H1 (cell line): ENCODE data around the gene POLR2F. TPM values are rescaled to one million over a fixed set of nuclear protein-coding genes. Genes with fewer than 3 reads are reported as not detected.

Source experiments
- CTCF ChIA-PET: fragments of 300-600 bp; sonication (Branson Sonifier 250); formaldehyde crosslinking; loops from one replicate; lab custom pipeline; 2021; ENCODE audit not compliant: partially characterized antibody; lab: Charles Lee
- POLR2A ChIA-PET: fragments of 300-600 bp; sonication (Branson Sonifier 250); formaldehyde crosslinking; loops from one replicate; lab custom pipeline; 2021; ENCODE audit warnings: inconsistent platforms; ENCODE audit not compliant: partially characterized antibody; lab: Charles Lee
- DNase-seq, 2 experiments: peaks; one replicate each; pipeline versions ENCODE4 v3.0.0 to v3.0.0-alpha.2; 2010 to 2022; ENCODE audit warnings: low spot score in 2 of 2, low read depth in 1 of 2, mixed read lengths in 1 of 2
- FAIRE-seq: peaks from 2 replicates; lab custom pipeline; 2011; peaks lifted over from hg19 to GRCh38; lab: Jason Lieb, UNC
- H2AFZ ChIP-seq: 2 replicates; pipeline ENCODE4 v1.8.1; 2012; ENCODE audit warnings: low read length, inconsistent platforms
- H2AK5ac ChIP-seq: 2 replicates; pipeline ENCODE4 v1.6.1; 2013; ENCODE audit warnings: low read depth, low read length
- H2BK120ac ChIP-seq: replicated peaks from 2 replicates; pipeline ENCODE3; 2013; ENCODE audit warnings: low read depth, low read length, inconsistent platforms
- H2BK12ac ChIP-seq: 2 replicates; pipeline ENCODE4 v1.6.1; 2013; ENCODE audit warnings: low read depth, low read length
- H2BK15ac ChIP-seq: 2 replicates; pipeline ENCODE4 v1.6.1; 2013; ENCODE audit warnings: low read length
- H2BK20ac ChIP-seq: 2 replicates; pipeline ENCODE4 v1.6.1; 2013; ENCODE audit warnings: low read length
- H2BK5ac ChIP-seq: 2 replicates; pipeline ENCODE4 v1.6.1; 2013; ENCODE audit warnings: low read depth, low read length
- H3K14ac ChIP-seq: 2 replicates; pipeline ENCODE4 v1.6.1; 2013; ENCODE audit warnings: inconsistent platforms; ENCODE audit not compliant: insufficient read length
- H3K18ac ChIP-seq: 2 replicates; pipeline ENCODE4 v1.6.1; 2013; ENCODE audit warnings: low read length; ENCODE audit errors: extremely low read depth
- H3K23ac ChIP-seq: 2 replicates; pipeline ENCODE4 v1.6.1; 2013; ENCODE audit warnings: inconsistent platforms; ENCODE audit not compliant: insufficient read length
- H3K23me2 ChIP-seq: 2 replicates; pipeline ENCODE4 v1.6.1; 2013; ENCODE audit warnings: low read depth, low read length
- H3K27ac ChIP-seq: 2 replicates; pipeline ENCODE4 v1.6.1; 2011; ENCODE audit warnings: low read depth, low read length, inconsistent platforms
- H3K27me3 ChIP-seq, 4 experiments: replicated peaks in 1 of 4; 1 replicate in 1 of 4; 2 replicates in 3 of 4; pipeline versions ENCODE4 v1.6.1 to v1.8.1; 2011 to 2013; ENCODE audit warnings: low read length in 3 of 4, mild to moderate bottlenecking in 3 of 4, inconsistent platforms in 2 of 4, mixed read lengths in 2 of 4, moderate library complexity in 1 of 4; ENCODE audit not compliant: control insufficient read depth in 3 of 4, insufficient read depth in 3 of 4; ENCODE audit errors: extremely low read depth in 1 of 4
- H3K36me3 ChIP-seq, 4 experiments: 2 replicates each; pipeline versions ENCODE4 v1.6.1 to v1.8.1; 2011 to 2013; ENCODE audit warnings: mild to moderate bottlenecking in 4 of 4, low read length in 3 of 4, moderate library complexity in 2 of 4, control low read depth in 1 of 4, inconsistent platforms in 1 of 4; ENCODE audit not compliant: insufficient read depth in 4 of 4, control insufficient read depth in 2 of 4
- H3K4ac ChIP-seq: replicated peaks from 2 replicates; pipeline ENCODE3; 2013; ENCODE audit warnings: low read length, low read depth, mixed read lengths, inconsistent platforms; ENCODE audit not compliant: insufficient read length
- H3K4me1 ChIP-seq, 4 experiments: replicated peaks in 1 of 4; 1 replicate in 1 of 4; 2 replicates in 3 of 4; pipeline versions ENCODE4 v1.6.1 to v1.8.1; 2011 to 2013; ENCODE audit warnings: low read length in 3 of 4, inconsistent platforms in 2 of 4, mixed read lengths in 1 of 4; ENCODE audit not compliant: insufficient read depth in 4 of 4, control insufficient read depth in 3 of 4
- H3K4me2 ChIP-seq, 2 experiments: 2 replicates each; pipeline versions ENCODE4 v1.6.1 to v1.8.1; 2011 to 2013; ENCODE audit warnings: low read depth in 2 of 2, low read length in 2 of 2, control low read depth in 1 of 2, inconsistent platforms in 1 of 2, mild to moderate bottlenecking in 1 of 2; ENCODE audit not compliant: insufficient read depth in 1 of 2
- H3K4me3 ChIP-seq, 4 experiments: fragments of 200-600, 300-600 bp in 1 of 4; sonication (generic), shearing (Covaris generic), sonication (Bioruptor Twin) in 1 of 4; 2 replicates each; pipeline versions ENCODE4 v1.5.1 to v1.8.1; 2011 to 2016; ENCODE audit warnings: low read length in 4 of 4, low read depth in 3 of 4, control low read depth in 2 of 4, inconsistent platforms in 2 of 4, mild to moderate bottlenecking in 2 of 4, mixed read lengths in 1 of 4, moderate library complexity in 1 of 4; ENCODE audit not compliant: insufficient read depth in 2 of 4; ENCODE audit errors: extremely low read depth in 1 of 4
- H3K56ac ChIP-seq: replicated peaks from 2 replicates; pipeline ENCODE3; 2013; ENCODE audit warnings: low read depth, mild to moderate bottlenecking, mixed read lengths, low read length, inconsistent platforms; ENCODE audit not compliant: insufficient read length
- H3K79me1 ChIP-seq: 2 replicates; pipeline ENCODE4 v1.6.1; 2013; ENCODE audit warnings: low read depth, low read length, control low read depth
- H3K79me2 ChIP-seq, 2 experiments: 2 replicates each; pipeline versions ENCODE4 v1.6.1 to v1.8.1; 2012 to 2013; ENCODE audit warnings: low read length in 2 of 2, mild to moderate bottlenecking in 2 of 2, inconsistent platforms in 1 of 2; ENCODE audit not compliant: insufficient read depth in 2 of 2, control insufficient read depth in 1 of 2
- H3K9ac ChIP-seq, 4 experiments: replicated peaks in 1 of 4; 1 replicate in 1 of 4; 2 replicates in 3 of 4; pipeline versions ENCODE4 v1.6.1 to v1.8.1; 2011 to 2013; ENCODE audit warnings: low read depth in 3 of 4, low read length in 3 of 4, control low read depth in 2 of 4, mild to moderate bottlenecking in 2 of 4, moderate library complexity in 2 of 4, inconsistent platforms in 1 of 4; ENCODE audit errors: extremely low read depth in 1 of 4
- H3K9me3 ChIP-seq, 2 experiments: 2 replicates each; pipeline versions ENCODE4 v1.6.1 to v1.8.1; 2012 to 2013; ENCODE audit warnings: mild to moderate bottlenecking in 2 of 2, moderate library complexity in 2 of 2, control low read depth in 1 of 2, inconsistent platforms in 1 of 2, low read depth in 1 of 2, low read length in 1 of 2, mixed read lengths in 1 of 2; ENCODE audit not compliant: insufficient read depth in 2 of 2
- H4K20me1 ChIP-seq, 2 experiments: replicated peaks in 1 of 2; 2 replicates each; pipeline versions ENCODE3 to v1.8.1; 2011 to 2013; ENCODE audit warnings: inconsistent platforms in 2 of 2, low read length in 2 of 2, mild to moderate bottlenecking in 1 of 2; ENCODE audit not compliant: insufficient read depth in 2 of 2, control insufficient read depth in 1 of 2
- H4K5ac ChIP-seq: 2 replicates; pipeline ENCODE4 v1.6.1; 2013; ENCODE audit warnings: low read length, low read depth, mixed read lengths, inconsistent platforms; ENCODE audit not compliant: insufficient read length
- H4K8ac ChIP-seq: 2 replicates; pipeline ENCODE4 v1.8.0; 2013; ENCODE audit warnings: mild to moderate bottlenecking, moderate library complexity, low read length, inconsistent platforms; ENCODE audit not compliant: insufficient read depth; ENCODE audit errors: extremely low read depth
- H4K91ac ChIP-seq: replicated peaks from 2 replicates; pipeline ENCODE3; 2013; ENCODE audit warnings: low read length, mixed read lengths, inconsistent platforms; ENCODE audit not compliant: insufficient read length
- CHD1 ChIP-seq: IDR thresholded peaks from 2 replicates; pipeline ENCODE4 v1.6.1; 2012; ENCODE audit warnings: low read depth, low read length, improper control_type of control experiment
- FOSL1 ChIP-seq: IDR thresholded peaks from 2 replicates; pipeline ENCODE4 v1.6.1; 2011; ENCODE audit warnings: mild to moderate bottlenecking, low read depth, low read length, moderate library complexity; ENCODE audit not compliant: insufficient read depth
- HDAC2 ChIP-seq, 2 experiments: fragments of 300-600 bp in 1 of 2; sonication (generic) in 1 of 2; IDR thresholded peaks; 2 replicates each; pipeline ENCODE4 v1.6.1; 2011 to 2012; ENCODE audit warnings: low read depth in 2 of 2, low read length in 2 of 2, mild to moderate bottlenecking in 2 of 2, moderate library complexity in 2 of 2, borderline replicate concordance in 1 of 2, inconsistent platforms in 1 of 2
- KDM1A ChIP-seq: fragments of 200-600, 300-600 bp; sonication (generic); IDR thresholded peaks from 2 replicates; pipeline ENCODE4 v1.7.1; 2016; ENCODE audit warnings: mild to moderate bottlenecking, low read length, borderline replicate concordance
- KDM5A ChIP-seq: fragments of 200-600 bp; IDR thresholded peaks from 2 replicates; pipeline ENCODE4 v1.7.1; 2012; ENCODE audit warnings: mild to moderate bottlenecking, low read length, inconsistent platforms, mixed read lengths
- NANOG ChIP-seq: IDR thresholded peaks from 2 replicates; pipeline ENCODE4 v1.6.1; 2011; ENCODE audit warnings: low read length, low read depth, mild to moderate bottlenecking, inconsistent platforms; ENCODE audit not compliant: insufficient read depth, poor library complexity, severe bottlenecking
- POLR2A ChIP-seq, 2 experiments: IDR thresholded peaks; 1 replicate in 1 of 2; 2 replicates in 1 of 2; pipeline ENCODE4 v1.6.1; 2011; ENCODE audit warnings: low read depth in 2 of 2, low read length in 2 of 2, mild to moderate bottlenecking in 2 of 2; ENCODE audit errors: control extremely low read depth in 1 of 2
- POU5F1 ChIP-seq: IDR thresholded peaks from 2 replicates; pipeline ENCODE4 v1.6.1; 2011; ENCODE audit warnings: low read depth, mild to moderate bottlenecking, low read length, moderate library complexity
- RXRA ChIP-seq: IDR thresholded peaks from 2 replicates; pipeline ENCODE4 v1.6.1; 2011; ENCODE audit warnings: low read depth, mild to moderate bottlenecking, low read length, moderate library complexity; ENCODE audit not compliant: insufficient read depth
- SAP30 ChIP-seq: fragments of 300-600 bp; sonication (generic); IDR thresholded peaks from 2 replicates; pipeline ENCODE4 v1.7.1; 2012; ENCODE audit warnings: low read length, moderate library complexity, mild to moderate bottlenecking, inconsistent platforms; ENCODE audit not compliant: insufficient read depth, insufficient replicate concordance
- SUZ12 ChIP-seq: fragments of 200-600 bp; sonication (generic); IDR thresholded peaks from 2 replicates; pipeline ENCODE4 v1.6.1; 2012; ENCODE audit warnings: mild to moderate bottlenecking, inconsistent platforms, low read length, moderate library complexity, mixed read lengths
- TAF7 ChIP-seq: optimal IDR thresholded peaks from 2 replicates; pipeline ENCODE3; 2011; ENCODE audit warnings: low read depth, mild to moderate bottlenecking, inconsistent platforms, low read length, moderate library complexity, borderline replicate concordance
- WGBS, 2 experiments: shearing (Covaris generic) in 1 of 2; methylation state at CpG; one replicate each; pipeline versions ENCODE4 v1.1.6 to v1.1.7; 2013 to 2015; ENCODE audit warnings: low lambda C conversion rate in 2 of 2, mixed read lengths in 2 of 2, inconsistent platforms in 1 of 2, low coverage in 1 of 2, missing lambda C conversion rate in 1 of 2; ENCODE audit not compliant: insufficient replicate concordance in 2 of 2, insufficient coverage in 1 of 2, insufficient read length in 1 of 2; ENCODE audit errors: extremely low coverage in 1 of 2, missing lambda C conversion rate in 1 of 2; 5-methylcytosine and 5-hydroxymethylcytosine counted together
- polyA plus RNA-seq, 7 experiments: library from polyadenylated mRNA; depleted of rRNA in 3 of 7; stranded (reverse) in 5 of 7; unstranded in 2 of 7; fragments of >200 nt in 5 of 7; fragments of 200-250 nt in 2 of 7; gene quantifications; 1 replicate in 5 of 7; 2 replicates in 1 of 7; 4 replicates in 1 of 7; pipeline versions ENCODE4 v1.2.1 to v1.2.3, GENCODE V29; 2011 to 2013; ENCODE audit warnings: missing spikeins in 2 of 7, mixed read lengths in 2 of 7
- total RNA-seq: library from RNA; stranded (reverse); fragmentation: NEBNext Ultra II Directional; extraction: Animal tissue kit (Norgen Biotek cat#: 25700); gene quantifications from 2 replicates; pipeline ENCODE4 v1.2.1, GENCODE V29; 2021

POLR2F gene
- total and polyA plus RNA-seq, 2 of the 8 experiments (the other 6 are each of a cell fraction or from before 2014, with no cell fraction given), result 150 to 176 TPM

GRCh38 chr22:38012604-38013072 is 59.1 kb downstream of the POLR2F start:
- H3K4me2 ChIP-seq, result no peak overlapping the region
- no peak overlapping the region for H4K8ac ChIP-seq
- CTCF ChIA-PET, result interaction anchor here (0.9 to 1.6 kb wide), 4 partner anchors 15 to 65 kb away, joined by 3 read pairs; no protein-coding TSS in a partner anchor
- no peak overlapping the region for H3K23ac ChIP-seq
- no peak overlapping the region for H3K4ac ChIP-seq
- H3K36me3 ChIP-seq, result no peaks in the 10 kb centered on the region
- no peak overlapping the region for H3K9ac ChIP-seq
- no peak overlapping the region for H2AFZ ChIP-seq
- DNase-seq (no peak), FAIRE-seq (no peak)
- H3K56ac ChIP-seq, result no peak overlapping the region
- H4K91ac ChIP-seq, result no peak overlapping the region
- H2BK20ac ChIP-seq, result no peak overlapping the region
- no peak overlapping the region for H2BK12ac ChIP-seq
- no peaks in the 10 kb centered on the region for H3K23me2 ChIP-seq
- no peaks in the 10 kb centered on the region for H3K79me1 ChIP-seq
- H3K27me3 ChIP-seq, result no peaks in the 10 kb centered on the region
- H3K14ac ChIP-seq, result no peak overlapping the region
- H3K18ac ChIP-seq, result no peak overlapping the region
- whole genome bisulfite sequencing, 2 experiments, result 91% methylated on average over 7 of the region's 7 CpGs; no CpG with 5 or more reads in 1 of the 2 experiments
- no peak overlapping the region for H2BK5ac ChIP-seq
- no peak for TF ChIP-seq FOSL1
- no peak for TF ChIP-seq POLR2A (IDR thresholded peaks at IDR 0.05; ENCODE audit: control extremely low read depth in 1 of 2, low read depth in 2 of 2, low read length in 2 of 2)
- TF ChIP-seq KDM5A, result no peak
- TF ChIP-seq TAF7, result no peak
- TF ChIP-seq SAP30, result no peak
- TF ChIP-seq SUZ12, result no peak
- no peak for TF ChIP-seq RXRA
- TF ChIP-seq POU5F1, result no peak
- TF ChIP-seq NANOG, result no peak
- no peak for TF ChIP-seq CHD1
- TF ChIP-seq KDM1A, result no peak
- TF ChIP-seq HDAC2 (IDR thresholded peaks at IDR 0.05; ENCODE audit: borderline replicate concordance in 1 of 2, low read depth in 2 of 2, low read length in 2 of 2), result no peak
- no peaks in the 10 kb centered on the region for H3K79me2 ChIP-seq
- H3K27ac ChIP-seq, result no peak overlapping the region
- no peak overlapping the region for H2BK15ac ChIP-seq
- no peak overlapping the region for H4K5ac ChIP-seq
- H3K4me1 ChIP-seq, result peaks cover 0 to 7% (median 0%) of the 10 kb centered on the region in 4 experiments; a peak in 1 of 7 replicates
- no peak overlapping the region for H3K4me3 ChIP-seq
- H3K9me3 ChIP-seq, result no peaks in the 10 kb centered on the region
- H4K20me1 ChIP-seq, result no peaks in the 10 kb centered on the region
- H2AK5ac ChIP-seq, result no peak overlapping the region
- POLR2A ChIA-PET, result interaction anchor here (1.0 kb wide), 1 partner anchor 10 kb away, joined by 3 read pairs; no protein-coding TSS in a partner anchor
- H2BK120ac ChIP-seq, result no peak overlapping the region
